Measurements from ENCODE around the gene MED26. TPM values are rescaled to one million over a fixed set of nuclear protein-coding genes. Genes with fewer than 3 reads are reported as not detected.

MED26 gene
- total RNA-seq, 2 experiments from 2014 or later = 15.3 to 16.6 TPM

DNA sequence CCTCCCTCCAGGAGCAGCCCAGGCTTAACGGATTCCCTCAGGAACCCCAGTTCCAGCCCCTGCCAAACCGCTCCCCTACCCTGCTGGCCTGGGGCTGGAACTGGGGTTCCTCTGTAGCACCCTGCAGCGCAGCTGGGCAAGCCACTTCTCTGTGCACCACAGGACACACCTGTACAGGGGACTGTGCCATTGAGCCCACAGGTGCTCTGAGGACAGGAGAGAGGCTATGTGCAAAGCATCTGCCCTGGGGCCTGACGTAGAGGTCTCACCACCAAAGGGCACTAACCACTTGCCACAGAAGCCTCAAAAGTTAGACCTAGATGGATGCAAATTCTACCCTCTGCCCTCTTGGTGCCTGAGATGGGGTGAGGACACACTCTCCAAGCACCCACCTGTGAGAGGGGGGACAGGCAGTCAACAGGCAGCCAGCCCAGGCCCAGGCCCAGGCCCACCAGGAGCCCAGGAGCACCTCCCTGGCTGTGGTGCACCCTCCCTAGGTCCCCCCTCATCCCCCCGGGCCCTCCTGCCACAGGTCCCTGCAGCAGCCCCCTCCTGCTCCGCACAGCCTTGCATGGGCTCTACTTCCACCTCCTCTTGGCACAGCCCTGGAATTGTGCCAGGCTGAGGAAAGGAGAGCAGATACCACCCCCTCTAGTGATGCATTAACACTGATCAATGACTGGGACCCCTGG, 28.2 kb downstream of the MED26 start:
- POLR2A ChIA-PET = no interaction called here
- CTCF ChIA-PET = no interaction called here

DNA sequence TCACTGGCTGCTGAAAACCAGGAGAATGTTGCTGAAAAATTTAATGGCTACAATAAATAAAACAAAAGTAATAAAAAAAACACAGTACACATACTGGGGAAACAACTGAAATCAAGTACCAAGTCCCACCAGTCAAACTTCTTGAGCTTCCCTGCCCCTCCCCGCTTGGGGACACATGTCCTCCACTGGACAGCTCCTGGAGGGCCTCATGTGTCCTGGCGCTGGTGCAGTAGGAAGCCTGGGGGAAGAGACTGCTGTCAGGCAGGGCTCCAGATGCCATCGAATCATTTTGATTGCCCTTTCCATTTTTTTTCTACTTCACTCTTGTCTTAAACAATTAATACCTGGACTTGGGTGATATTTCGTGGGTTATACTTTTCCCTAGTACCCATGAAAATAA, 29.2 kb downstream of the MED26 start:
- ChIA-PET POLR2A (no interaction called here), CTCF (no interaction called here)

DNA sequence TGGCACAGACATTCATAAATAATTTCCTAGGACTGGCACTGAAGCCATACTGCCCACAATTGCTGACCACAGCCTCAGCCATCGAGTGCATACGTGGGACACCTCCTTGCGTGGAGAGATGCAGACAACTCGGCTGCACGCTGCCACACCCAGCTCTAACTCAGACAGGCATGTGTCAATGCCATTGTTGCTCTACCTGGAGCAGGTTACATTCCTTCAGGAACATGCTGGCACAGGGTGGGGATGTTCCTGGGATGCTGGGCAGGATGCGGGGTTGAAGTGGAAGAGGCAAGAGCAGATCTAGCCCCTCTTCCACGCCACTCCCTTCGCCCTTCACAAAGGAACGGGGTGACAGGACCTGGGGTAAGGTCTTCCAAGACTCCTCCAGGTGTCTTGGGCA, 31.6 kb downstream of the MED26 start:
- ChIA-PET POLR2A (no interaction called here), CTCF (no interaction called here)

DNA sequence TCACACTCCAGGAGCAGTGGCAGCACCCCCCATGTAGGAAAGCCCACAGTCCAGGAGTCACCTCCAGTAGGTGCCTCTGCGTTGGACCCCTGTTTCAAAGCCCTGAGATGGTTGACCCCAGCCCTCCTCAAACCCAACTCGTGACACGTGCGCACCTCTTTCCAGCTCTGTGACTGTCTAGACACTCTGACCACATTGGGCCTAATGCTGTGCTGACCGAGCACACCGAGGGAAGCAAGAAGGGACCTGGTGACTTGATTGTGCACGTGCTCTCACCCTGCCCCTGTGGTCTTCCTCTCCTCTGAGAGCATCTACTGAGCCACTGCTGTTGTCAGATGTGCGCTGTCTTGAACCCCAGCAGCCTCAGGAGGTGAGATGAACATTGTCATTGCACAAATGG, 32.9 kb downstream of the MED26 start:
- POLR2A ChIA-PET = no interaction called here

DNA sequence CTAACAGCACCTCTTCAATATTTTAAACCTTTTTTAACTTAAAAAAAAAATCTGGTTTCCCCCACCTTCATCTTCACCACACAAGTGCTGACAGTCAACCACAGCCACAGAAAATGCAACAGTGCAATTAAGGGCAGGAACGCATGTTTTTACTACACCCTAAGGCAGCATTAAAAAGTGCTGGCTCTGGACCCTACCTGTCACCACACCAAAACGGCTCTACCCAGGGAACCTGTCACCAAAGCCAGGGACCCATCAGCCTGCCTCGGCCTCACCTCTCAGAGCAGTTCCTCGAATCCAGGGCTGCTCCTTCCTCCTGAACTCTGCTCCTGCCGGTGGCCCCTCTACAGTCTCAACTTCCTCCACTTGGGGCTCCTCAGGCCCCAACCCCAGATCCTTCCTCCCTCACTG, 33.3 kb downstream of the MED26 start:
- POLR2A ChIA-PET = no interaction called here

More for the DNA sequence above, 32.9 kb downstream of the MED26 start:
- CTCF ChIA-PET = no interaction called here

DNA sequence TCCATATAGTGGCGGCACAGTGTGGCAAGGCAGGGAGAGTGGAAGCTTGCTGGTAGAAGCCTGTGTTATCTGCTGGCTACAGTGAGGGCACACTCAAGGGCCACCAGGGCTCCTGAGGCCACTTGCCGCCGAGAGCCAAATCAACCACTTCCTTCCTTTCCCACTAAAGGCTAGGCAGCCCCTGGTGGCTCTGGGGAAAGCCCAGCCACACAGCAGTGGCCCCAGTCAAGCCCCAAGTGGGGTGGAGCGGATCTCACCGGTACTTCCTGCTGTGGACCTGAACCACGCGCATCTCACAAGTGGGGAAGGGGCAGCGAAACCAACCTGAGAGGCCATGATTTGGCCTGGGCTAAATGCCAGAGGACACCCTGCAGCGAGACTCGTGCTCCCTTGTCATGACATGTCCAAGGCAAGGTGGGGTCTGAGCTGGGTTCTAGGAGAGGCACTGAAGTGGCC, 33.8 kb downstream of the MED26 start:
- ChIA-PET POLR2A (no interaction called here), CTCF (no interaction called here)

More for the DNA sequence above, 33.3 kb downstream of the MED26 start:
- CTCF ChIA-PET = no interaction called here

DNA sequence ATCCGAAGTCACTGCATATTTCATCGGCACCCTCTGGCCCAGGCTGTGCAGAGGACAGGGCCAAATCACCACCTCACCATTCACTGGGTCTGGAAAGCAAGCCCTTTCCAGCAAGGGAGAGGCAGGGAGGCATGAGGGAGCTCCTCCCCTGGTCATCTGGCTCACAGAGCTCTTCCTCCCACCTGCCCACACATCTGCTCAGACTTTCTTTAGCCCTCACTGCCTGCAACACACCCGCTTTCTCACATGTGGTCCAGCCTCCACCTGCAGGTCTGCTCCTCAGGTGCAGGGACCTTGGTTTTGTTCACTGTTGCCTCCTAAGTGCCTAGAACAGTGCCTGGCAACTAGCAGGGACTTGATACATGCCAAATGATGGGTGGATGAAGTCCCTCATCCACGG, 34.8 kb downstream of the MED26 start:
- POLR2A ChIA-PET = no interaction called here
- CTCF ChIA-PET = no interaction called here

DNA sequence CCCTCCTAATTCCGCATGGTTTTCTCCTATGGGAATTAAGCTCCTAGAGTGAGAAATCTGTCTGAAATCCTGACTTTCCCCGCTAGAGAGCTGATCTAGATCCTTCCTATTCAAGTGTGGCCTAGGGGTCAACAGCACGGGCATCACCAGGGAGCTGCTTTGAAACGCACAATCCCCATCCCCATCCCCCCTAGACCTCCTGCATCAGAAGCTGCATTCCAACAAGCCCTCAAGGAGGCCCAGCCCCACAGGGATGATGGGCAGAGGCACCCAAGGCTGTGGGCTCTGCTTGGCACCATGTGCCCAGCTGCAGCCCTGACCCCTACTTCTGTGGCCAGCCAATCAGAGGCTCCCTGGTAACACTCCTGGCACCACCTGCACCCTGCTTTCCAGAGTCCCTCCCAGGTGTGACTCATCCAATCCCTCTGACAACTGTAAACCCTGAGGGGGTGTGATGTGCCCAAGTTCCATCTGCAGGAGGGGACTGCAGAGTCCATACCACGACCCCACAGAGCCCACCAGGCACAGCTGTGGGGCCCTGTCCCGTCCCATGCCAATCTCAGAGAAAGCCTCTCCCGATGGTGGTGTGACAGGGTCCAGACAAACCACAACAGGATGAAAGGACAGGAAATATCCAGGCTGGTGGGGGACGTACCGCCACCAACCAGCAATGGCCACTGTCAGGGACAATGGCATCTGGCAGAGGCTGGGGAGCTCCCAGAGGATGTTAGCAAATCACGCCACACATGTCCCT, 36.0 kb downstream of the MED26 start:
- POLR2A ChIA-PET = no interaction called here
- CTCF ChIA-PET = interaction anchor here (1.3 kb wide), 1 partner anchor 36 kb away, joined by 3 read pairs; the partner anchor contains the start of gene MED26

DNA sequence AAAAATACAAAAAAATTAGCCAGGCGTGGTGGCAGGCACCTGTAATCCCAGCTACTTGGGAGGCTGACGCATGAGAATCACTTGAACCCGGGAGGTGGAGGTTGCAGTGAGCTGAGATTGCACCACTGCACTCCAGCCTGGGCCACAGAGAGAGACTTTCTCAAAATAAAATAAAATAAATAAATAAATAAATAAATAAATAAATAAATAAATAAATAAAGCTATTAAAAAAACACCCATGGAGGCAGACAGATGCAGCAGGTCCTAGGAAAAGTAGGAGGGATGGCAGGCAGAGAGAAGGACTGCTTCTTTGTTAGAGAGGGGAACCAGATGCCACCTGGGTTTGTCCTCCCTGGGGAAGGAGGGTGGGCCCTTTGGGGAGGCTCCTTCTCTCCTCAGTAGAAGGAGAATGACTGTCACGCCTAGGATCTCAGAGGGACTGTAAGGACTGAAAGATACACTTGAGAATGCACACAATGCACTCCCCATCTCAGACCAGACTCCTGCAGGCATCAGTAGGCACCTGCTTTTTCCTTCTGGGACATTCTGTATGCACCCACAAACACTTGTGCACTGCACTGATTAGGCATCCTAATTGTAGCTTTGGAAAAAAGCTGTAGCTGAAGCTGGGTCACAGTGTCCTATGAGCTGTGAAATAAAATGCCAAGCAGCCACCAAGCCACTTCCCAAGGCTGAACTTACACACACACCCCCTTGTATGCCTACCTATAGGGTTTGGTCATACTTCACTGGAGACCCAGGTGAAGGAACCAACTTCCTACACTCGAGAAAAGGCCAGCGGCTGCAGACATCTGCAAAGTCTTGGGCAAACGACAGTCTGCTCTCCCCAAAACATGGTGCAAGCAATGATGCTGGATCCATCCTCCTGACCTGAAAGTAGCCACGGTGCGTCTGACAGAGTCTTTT, 36.9 kb downstream of the MED26 start:
- POLR2A ChIA-PET = no interaction called here
- CTCF ChIA-PET = interaction anchor here (1.3 kb wide), 1 partner anchor 36 kb away, joined by 3 read pairs; the partner anchor contains the start of gene MED26

DNA sequence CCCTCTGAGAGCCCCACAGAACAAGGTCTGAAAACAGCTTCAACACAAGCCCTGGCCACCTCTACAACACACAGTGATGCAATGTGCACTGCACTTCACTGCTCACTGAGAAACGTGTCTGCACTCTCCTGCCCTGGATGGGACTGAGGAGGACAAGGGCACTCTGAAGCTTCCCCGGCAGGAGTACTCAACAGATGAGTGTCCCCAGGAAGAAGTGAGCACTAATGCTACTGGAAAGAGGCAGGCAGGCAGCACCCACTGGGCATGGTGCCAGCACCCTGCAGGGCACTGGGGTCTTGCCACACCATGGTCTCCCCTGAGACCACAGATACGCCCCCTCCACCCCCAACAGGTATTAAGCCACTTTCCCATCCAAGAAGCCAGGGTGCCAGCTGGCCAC, 38.1 kb downstream of the MED26 start:
- POLR2A ChIA-PET = interaction anchor here (1.2 kb wide), 1 partner anchor 16 kb away, joined by 4 read pairs; no protein-coding TSS in a partner anchor
- CTCF ChIA-PET = interaction anchor here (0.6 to 1.2 kb wide), 2 partner anchors 44 to 47 kb away, joined by 3 read pairs; no protein-coding TSS in a partner anchor

DNA sequence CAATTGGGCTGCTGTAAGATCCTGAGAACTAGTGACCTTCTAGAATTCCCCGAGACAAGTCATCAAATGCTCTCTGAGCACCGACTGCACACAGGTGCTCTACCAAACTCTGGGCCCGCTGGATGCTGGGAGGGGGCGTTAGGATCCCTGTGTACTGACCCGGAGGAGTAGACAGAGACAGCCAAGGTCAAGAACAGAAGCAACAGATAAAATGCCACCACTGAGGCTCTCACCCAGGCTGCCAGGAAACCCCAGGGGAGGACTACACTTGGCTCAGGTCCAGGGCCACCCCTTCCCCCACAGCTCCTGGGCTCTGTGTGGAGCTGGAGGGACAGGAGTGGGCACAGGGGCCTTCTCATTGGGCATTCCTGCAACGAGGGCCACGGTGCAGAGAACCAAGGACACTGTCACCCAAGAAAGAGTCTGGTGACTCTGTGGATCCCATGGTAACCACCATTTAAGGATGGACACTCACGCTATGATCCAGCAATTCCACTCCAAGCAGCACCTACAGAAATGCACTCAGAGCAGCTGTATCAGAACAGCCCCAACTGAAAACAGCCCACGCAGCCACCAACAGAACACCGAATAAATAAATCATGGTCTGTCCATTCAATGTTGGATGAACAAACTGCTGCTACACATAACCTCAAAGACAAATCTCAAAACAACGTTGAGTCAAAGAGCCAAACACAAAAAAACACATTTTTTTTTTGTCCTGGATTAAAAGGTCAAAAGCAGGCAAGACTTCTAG, 39.0 kb downstream of the MED26 start:
- POLR2A ChIA-PET = interaction anchor here (0.6 to 2.0 kb wide), 3 partner anchors 12 to 20 kb away, joined by 3 to 10 read pairs (median 4); no protein-coding TSS in a partner anchor

DNA sequence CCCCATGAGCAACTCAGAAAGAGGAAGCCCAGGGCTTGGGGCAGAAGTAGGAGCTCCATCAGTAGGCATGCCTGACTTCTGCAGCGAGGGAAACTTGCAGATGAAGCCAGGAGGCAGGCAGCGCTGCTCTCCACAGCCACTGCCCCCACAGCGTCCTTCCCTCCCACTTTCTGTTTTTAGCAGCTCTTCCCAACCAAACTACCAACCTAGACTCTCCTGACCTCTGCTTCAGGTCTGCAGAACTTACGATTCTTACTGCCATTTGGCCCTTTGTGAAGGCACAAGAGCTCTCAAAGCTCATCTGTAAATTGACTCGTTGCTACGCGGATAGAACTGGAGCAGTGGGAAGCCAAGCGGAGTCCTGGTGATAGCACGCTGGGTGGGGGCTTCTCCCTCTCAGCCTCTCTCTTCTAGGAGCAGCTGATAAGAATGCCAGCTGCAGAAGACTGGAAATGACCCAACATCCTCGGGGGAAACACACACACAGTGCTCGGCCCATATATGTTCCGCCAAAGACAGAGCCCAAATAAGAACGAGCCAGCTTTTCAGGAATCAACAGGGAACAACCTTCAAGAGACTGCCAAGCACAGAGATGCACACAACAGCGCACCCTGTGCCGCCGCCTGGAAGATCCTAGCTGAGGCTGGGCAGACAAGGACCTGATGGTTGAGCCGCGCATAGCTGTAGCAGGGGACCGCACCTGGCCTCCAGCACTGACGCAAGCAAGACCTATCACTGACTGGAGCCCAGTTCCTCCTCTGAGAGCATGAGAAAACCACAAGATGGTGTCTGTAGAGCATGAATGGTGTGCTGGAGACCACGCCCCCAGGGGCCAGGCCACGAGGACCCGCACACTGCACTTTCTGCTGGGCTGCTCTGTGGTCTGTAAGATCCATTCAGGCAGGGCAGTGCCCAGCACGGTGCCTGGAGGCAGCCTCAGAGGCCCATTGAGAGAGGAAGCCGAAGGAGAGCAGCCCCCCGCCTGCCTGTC, 39.9 kb downstream of the MED26 start:
- POLR2A ChIA-PET = interaction anchor here (0.6 to 2.0 kb wide), 7 partner anchors 11 to 403 kb away, joined by 3 to 14 read pairs (median 4); partner anchors contain the start of genes FAM32A and MED26

More for the DNA sequence above, 39.0 kb downstream of the MED26 start:
- CTCF ChIA-PET = interaction anchor here (0.8 to 1.4 kb wide), 3 partner anchors 15 to 46 kb away, joined by 3 to 4 read pairs (median 3); partner anchors contain the start of gene MED26

DNA sequence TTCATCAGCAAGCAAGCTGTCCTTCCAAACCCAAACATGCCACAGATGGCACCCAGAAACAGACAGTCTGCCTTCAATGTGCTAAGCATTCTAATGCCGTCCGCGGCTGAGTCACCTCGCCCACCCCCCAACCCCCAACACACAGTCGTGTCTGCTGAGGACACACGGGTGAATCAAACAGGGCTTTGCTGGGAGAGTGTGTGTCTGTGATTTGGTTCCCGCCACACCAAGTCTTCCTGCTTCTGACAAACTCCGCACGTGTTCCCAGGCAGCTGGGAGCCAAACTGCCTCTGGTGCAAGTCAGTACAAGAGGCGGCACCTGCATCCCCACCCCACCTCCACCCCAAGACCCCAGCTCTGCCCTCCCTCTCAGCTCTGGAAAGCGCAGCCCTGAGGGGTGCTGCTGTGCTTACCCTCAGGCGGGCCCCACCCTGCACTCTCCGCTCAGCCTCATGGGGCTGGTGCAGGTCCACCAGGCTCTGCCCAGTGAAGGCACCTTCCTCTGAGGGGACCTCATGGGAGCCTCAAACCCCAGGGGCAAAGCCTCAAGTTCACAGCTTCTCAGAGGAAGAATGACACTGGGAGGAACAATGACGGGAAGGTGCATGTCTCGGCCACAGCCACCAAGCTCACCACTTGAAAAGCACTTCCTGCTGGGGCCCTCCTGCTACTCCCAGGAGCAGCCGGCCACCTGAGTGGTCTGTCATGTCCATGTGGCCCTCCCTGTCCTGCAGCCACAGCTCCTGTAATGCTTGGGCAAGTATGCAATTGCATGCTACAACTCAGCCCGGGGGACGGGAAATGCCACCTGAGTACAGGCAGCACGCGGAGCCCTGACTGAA, 40.8 kb downstream of the MED26 start:
- CTCF ChIA-PET = interaction anchor here (0.6 to 1.4 kb wide), 5 partner anchors 13 to 169 kb away, joined by 3 to 4 read pairs (median 4); no protein-coding TSS in a partner anchor

More for the DNA sequence above, 39.9 kb downstream of the MED26 start:
- CTCF ChIA-PET = interaction anchor here (0.6 to 1.4 kb wide), 4 partner anchors 14 to 170 kb away, joined by 3 to 4 read pairs (median 4); no protein-coding TSS in a partner anchor

DNA sequence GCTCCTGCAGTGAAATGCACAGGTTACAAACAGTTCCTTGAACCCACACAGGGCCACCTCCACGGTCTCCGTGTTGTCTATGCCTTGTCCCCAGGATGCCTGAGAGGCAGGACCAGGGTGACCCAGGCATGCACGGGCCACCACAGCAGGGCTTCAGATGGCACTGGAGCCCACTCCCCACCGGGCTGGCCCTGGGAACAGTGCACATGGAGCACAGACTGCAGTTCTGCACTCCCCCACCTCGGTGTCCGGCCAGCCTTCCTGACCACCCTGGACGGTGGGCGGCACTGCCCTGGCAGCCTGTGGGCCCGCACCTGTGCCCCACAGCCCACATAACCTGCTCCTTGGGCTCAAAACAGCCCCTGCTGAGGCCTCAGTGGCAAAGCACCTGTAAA, 41.5 kb downstream of the MED26 start:
- ChIA-PET CTCF (interaction anchor here (3.1 kb wide), 1 partner anchor 13 kb away, joined by 14 read pairs; the partner anchor contains the start of gene SLC35E1), POLR2A (interaction anchor here (0.6 to 2.0 kb wide), 4 partner anchors 9 to 74 kb away, joined by 3 to 14 read pairs (median 6); partner anchors contain the start of gene MED26)

More for the DNA sequence above, 40.8 kb downstream of the MED26 start:
- POLR2A ChIA-PET = interaction anchor here (0.6 to 2.0 kb wide), 7 partner anchors 10 to 402 kb away, joined by 3 to 14 read pairs (median 4); partner anchors contain the start of genes FAM32A and MED26

DNA sequence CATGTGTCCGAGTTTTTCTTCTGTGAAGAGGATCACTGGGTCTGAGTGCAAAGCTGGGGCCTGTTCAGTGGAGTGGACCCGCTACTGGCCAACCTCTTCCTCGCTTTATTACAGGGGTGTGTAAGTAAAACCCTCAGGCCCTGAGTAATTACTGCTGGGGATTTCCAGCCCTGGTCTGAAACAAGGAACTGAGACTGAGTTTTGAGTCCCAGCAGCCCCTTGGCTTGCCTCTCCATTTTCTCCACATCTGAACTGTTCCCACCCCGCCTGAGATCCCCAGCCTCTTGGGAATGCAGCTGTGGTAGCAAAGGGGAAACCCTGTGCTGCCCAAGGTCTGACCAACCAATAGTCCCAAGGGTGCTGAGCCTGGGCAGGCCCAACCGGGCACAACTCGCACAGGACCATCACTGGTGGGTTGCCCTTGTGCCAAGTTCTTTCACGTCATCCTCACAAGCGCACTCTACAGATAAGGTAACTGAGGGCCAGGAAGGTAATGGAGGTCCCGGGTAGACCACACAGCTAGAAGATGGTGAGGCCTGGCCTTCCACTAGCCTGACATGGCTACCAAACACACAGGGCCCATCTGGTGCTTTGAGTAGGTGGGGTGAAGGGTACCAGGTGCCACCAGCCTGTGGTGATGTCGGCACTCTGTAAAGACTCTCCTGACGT, 42.1 kb downstream of the MED26 start:
- CTCF ChIA-PET = interaction anchor here (3.1 kb wide), 1 partner anchor 13 kb away, joined by 14 read pairs; the partner anchor contains the start of gene SLC35E1
- POLR2A ChIA-PET = interaction anchor here (1.9 to 2.5 kb wide), 2 partner anchors 13 to 43 kb away, joined by 8 to 28 read pairs; partner anchors contain the start of genes MED26 and SLC35E1

Measured in activated CD8-positive, alpha-beta memory T cell treated with anti-CD3 and anti-CD28 coated beads for 36 hours (primary cell).